ENCODE measurements around the gene CINP. TPM values are rescaled to one million over a fixed set of nuclear protein-coding genes. Genes with fewer than 3 reads are reported as not detected.

The CINP gene
- total and polyA plus RNA-seq, 9 of the 15 experiments (the other 6 are each of a cell fraction or from before 2014, with no cell fraction given), result 36.3 to 63.2 (median 43.7) TPM

- TF ChIP-seq REST (IDR thresholded peaks at IDR 0.05; ENCODE audit: borderline replicate concordance), result no peak
- TF ChIP-seq REST (CRISPR knock-in tag; IDR thresholded peaks at IDR 0.05; ENCODE audit: low read depth), result no peak
- no peak for TF ChIP-seq CHCHD3 (CRISPR knock-in tag; IDR thresholded peaks at IDR 0.05)
- no peak for TF ChIP-seq FOSL1 (tag; conservative IDR thresholded peaks at IDR 0.05)
- no peak for TF ChIP-seq SMAD4 (CRISPR knock-in tag; conservative IDR thresholded peaks at IDR 0.05)
- no peak for TF ChIP-seq CSDE1 (IDR thresholded peaks at IDR 0.05)
- TF ChIP-seq ELF4 (CRISPR knock-in tag; IDR thresholded peaks at IDR 0.05), result no peak
- TF ChIP-seq ZNF780A (CRISPR knock-in tag; IDR thresholded peaks at IDR 0.05), result no peak
Measured at GRCh38 chr14:102356280-102356679, 6.4 kb downstream of the CINP start (continued).
